NT2/D1 (cell line): ENCODE results near the gene PHYHD1.

Experiments used
- DNase-seq: peaks from one replicate; pipeline ENCODE4 v3.0.0-alpha.2; 2011; ENCODE audit warnings: low read depth, low spot score
- H3K27me3 ChIP-seq: 2 replicates; pipeline ENCODE4 v1.6.0; 2011; ENCODE audit warnings: mild to moderate bottlenecking; ENCODE audit not compliant: insufficient read length, insufficient read depth
- H3K36me3 ChIP-seq: 2 replicates; pipeline ENCODE4 v1.6.1; 2011; ENCODE audit warnings: mild to moderate bottlenecking, low read length, mixed read lengths; ENCODE audit not compliant: insufficient read depth, insufficient read length
- H3K4me1 ChIP-seq: 2 replicates; pipeline ENCODE4 v1.5.1; 2011; ENCODE audit not compliant: insufficient read depth, insufficient read length
- H3K4me3 ChIP-seq: 2 replicates; pipeline ENCODE4 v1.5.1; 2011; ENCODE audit warnings: low read depth; ENCODE audit not compliant: insufficient read length
- H3K9ac ChIP-seq: 2 replicates; pipeline ENCODE4 v1.6.0; 2011; ENCODE audit warnings: low read depth; ENCODE audit not compliant: insufficient read length
- H3K9me3 ChIP-seq: 2 replicates; pipeline ENCODE4 v1.5.1; 2011; ENCODE audit warnings: mild to moderate bottlenecking, low read length; ENCODE audit not compliant: insufficient read depth
- SUZ12 ChIP-seq: IDR thresholded peaks from 2 replicates; pipeline ENCODE4 v1.6.1; 2011; ENCODE audit not compliant: insufficient read length, insufficient read depth; ENCODE audit errors: extremely low read depth
- YY1 ChIP-seq: IDR thresholded peaks from 2 replicates; pipeline ENCODE4 v1.6.1; 2011; ENCODE audit not compliant: insufficient read length, insufficient read depth
- ZNF274 ChIP-seq: IDR thresholded peaks from 2 replicates; pipeline ENCODE4 v1.6.1; 2011; ENCODE audit warnings: mild to moderate bottlenecking, low read depth, low read length

PHYHD1 gene

GRCh38 chr9:128969491-128969890 is 48.7 kb downstream of the PHYHD1 start:
- no peak for DNase-seq
- Histone ChIP-seq H3K9me3 (no peaks in the 10 kb centered on the region), H3K36me3 (peaks cover 92% of the 10 kb centered on the region), H3K27me3 (no peaks in the 10 kb centered on the region), H3K4me1 (no peaks in the 10 kb centered on the region), H3K4me3 (no peak overlapping the region), H3K9ac (no peak overlapping the region)
- TF ChIP-seq ZNF274 (no peak), SUZ12 (no peak), YY1 (no peak)

- H3K4me3 ChIP-seq: no peak overlapping the region
- H3K4me1 ChIP-seq: no peaks in the 10 kb centered on the region
- peaks cover 93% of the 10 kb centered on the region for H3K36me3 ChIP-seq
- H3K9ac ChIP-seq: no peak overlapping the region
- no peaks in the 10 kb centered on the region for H3K27me3 ChIP-seq
- TF ChIP-seq YY1 (no peak), SUZ12 (no peak), ZNF274 (no peak)
- DNase-seq: no peak
- no peaks in the 10 kb centered on the region for H3K9me3 ChIP-seq
Observed at GRCh38 chr9:128972956-128973355, 52.2 kb downstream of the PHYHD1 start.

- H3K9ac ChIP-seq: no peak overlapping the region
- H3K4me1 ChIP-seq: no peaks in the 10 kb centered on the region
- no peak for DNase-seq
- peaks cover 87% of the 10 kb centered on the region for H3K36me3 ChIP-seq
- TF ChIP-seq ZNF274 (no peak), SUZ12 (no peak), YY1 (no peak)
- H3K9me3 ChIP-seq: no peaks in the 10 kb centered on the region
- no peaks in the 10 kb centered on the region for H3K27me3 ChIP-seq
- no peak overlapping the region for H3K4me3 ChIP-seq
Observed at GRCh38 chr9:128979111-128979510, 58.3 kb downstream of the PHYHD1 start.

GRCh38 chr9:128983536-128983935 is 62.8 kb downstream of the PHYHD1 start:
- Histone ChIP-seq H3K36me3 (peaks cover 93% of the 10 kb centered on the region), H3K9ac (no peak overlapping the region), H3K27me3 (no peaks in the 10 kb centered on the region), H3K4me3 (no peak overlapping the region), H3K4me1 (no peaks in the 10 kb centered on the region), H3K9me3 (no peaks in the 10 kb centered on the region)
- DNase-seq: no peak
- no peak for TF ChIP-seq SUZ12
- no peak for TF ChIP-seq ZNF274
- TF ChIP-seq YY1: no peak

GRCh38 chr9:128986671-128987070 is 65.9 kb downstream of the PHYHD1 start:
- peaks cover 88% of the 10 kb centered on the region for H3K36me3 ChIP-seq
- no peak overlapping the region for H3K4me3 ChIP-seq
- no peaks in the 10 kb centered on the region for H3K27me3 ChIP-seq
- no peak for DNase-seq
- TF ChIP-seq SUZ12: no peak
- no peak for TF ChIP-seq YY1
- no peak for TF ChIP-seq ZNF274
- no peaks in the 10 kb centered on the region for H3K4me1 ChIP-seq
- H3K9me3 ChIP-seq: no peaks in the 10 kb centered on the region
- H3K9ac ChIP-seq: no peak overlapping the region

GRCh38 chr9:128987805-128988204 is 67.0 kb downstream of the PHYHD1 start:
- Histone ChIP-seq H3K4me3 (no peak overlapping the region), H3K4me1 (no peaks in the 10 kb centered on the region), H3K27me3 (no peaks in the 10 kb centered on the region), H3K9me3 (no peaks in the 10 kb centered on the region), H3K9ac (no peak overlapping the region), H3K36me3 (peaks cover 88% of the 10 kb centered on the region)
- TF ChIP-seq YY1 (no peak), ZNF274 (no peak), SUZ12 (no peak)
- no peak for DNase-seq
